Activated B cell treated with CpG ODN at 0.5 μM for 24 hours (primary cell): Measurements from ENCODE around the gene PRELP. TPM values are rescaled to one million over a fixed set of nuclear protein-coding genes. Genes with fewer than 3 reads are reported as not detected.
"Not testable (repeated sequence)": the region's sequence is repeated elsewhere in the genome, so short reads cannot be mapped to it uniquely, and the experiment has no call there.

Experiments used
- ATAC-seq: fragments of 200-7000 bp; cut with Tn5 transposase; one replicate; pipeline ENCODE4 v1.10.0; 2021; ENCODE audit warnings: low read depth, mild to moderate bottlenecking, moderate library complexity
- CTCF ChIA-PET: fragments of 350-600 bp; sonication (Branson Sonifier 250); formaldehyde crosslinking; loops from one replicate; lab custom pipeline; 2021; ENCODE audit warnings: antibody characterized with exemption; lab: Charles Lee
- POLR2A ChIA-PET: fragments of 350-600 bp; sonication (Branson Sonifier 250); formaldehyde crosslinking; loops from one replicate; lab custom pipeline; 2021; ENCODE audit warnings: antibody characterized with exemption; lab: Charles Lee
- DNase-seq: peaks from one replicate; pipeline ENCODE4 v3.0.0; 2022
- H3K27ac Mint-ChIP-seq: one replicate; pipeline ENCODE4 v1.8.0; 2020; ENCODE audit warnings: mixed read lengths
- H3K27me3 Mint-ChIP-seq: one replicate; pipeline ENCODE4 v1.8.0; 2021; ENCODE audit warnings: mixed read lengths
- H3K36me3 Mint-ChIP-seq: one replicate; pipeline ENCODE4 v1.8.0; 2021; ENCODE audit warnings: low read depth, mixed read lengths
- H3K4me1 Mint-ChIP-seq: one replicate; pipeline ENCODE4 v1.8.0; 2021; ENCODE audit warnings: mixed read lengths
- H3K4me3 Mint-ChIP-seq: one replicate; pipeline ENCODE4 v1.8.0; 2020; ENCODE audit warnings: mild to moderate bottlenecking, mixed read lengths
- H3K9me3 Mint-ChIP-seq: one replicate; pipeline ENCODE4 v1.8.0; 2020; ENCODE audit warnings: mixed read lengths
- CTCF ChIP-seq: fragments of 200-600 bp; IDR thresholded peaks from one replicate; pipeline ENCODE4 v1.8.0; 2022; ENCODE audit warnings: antibody characterized with exemption, mild to moderate bottlenecking
- intact Hi-C: fragments of 100-400 bp; cut with micrococcal nuclease; formaldehyde crosslinking; loops from one replicate; pipeline ENCODE4 v1.15.1; 2024
- total RNA-seq: library from RNA; stranded (reverse); gene quantifications from 2 replicates; pipeline ENCODE4 v1.2.3, GENCODE V29; 2022

The PRELP gene
- total RNA-seq, 1 donor from 2014 or later: not detected

GRCh38 chr1:203516906-203517305, 41.3 kb downstream of the PRELP start:
- ChIA-PET CTCF (no interaction called here), POLR2A (no interaction called here)
- no peak for TF ChIP-seq CTCF
- Mint-ChIP-seq H3K4me1 (peaks cover 10% of the 10 kb centered on the region), H3K36me3 (no peaks in the 10 kb centered on the region), H3K9me3 (no peaks in the 10 kb centered on the region), H3K27me3 (peaks cover 6% of the 10 kb centered on the region), H3K4me3 (no peak overlapping the region), H3K27ac (no peak overlapping the region)
- ATAC-seq: no peak
- DNase-seq: no peak
- intact Hi-C loops: no loop called here

DNA sequence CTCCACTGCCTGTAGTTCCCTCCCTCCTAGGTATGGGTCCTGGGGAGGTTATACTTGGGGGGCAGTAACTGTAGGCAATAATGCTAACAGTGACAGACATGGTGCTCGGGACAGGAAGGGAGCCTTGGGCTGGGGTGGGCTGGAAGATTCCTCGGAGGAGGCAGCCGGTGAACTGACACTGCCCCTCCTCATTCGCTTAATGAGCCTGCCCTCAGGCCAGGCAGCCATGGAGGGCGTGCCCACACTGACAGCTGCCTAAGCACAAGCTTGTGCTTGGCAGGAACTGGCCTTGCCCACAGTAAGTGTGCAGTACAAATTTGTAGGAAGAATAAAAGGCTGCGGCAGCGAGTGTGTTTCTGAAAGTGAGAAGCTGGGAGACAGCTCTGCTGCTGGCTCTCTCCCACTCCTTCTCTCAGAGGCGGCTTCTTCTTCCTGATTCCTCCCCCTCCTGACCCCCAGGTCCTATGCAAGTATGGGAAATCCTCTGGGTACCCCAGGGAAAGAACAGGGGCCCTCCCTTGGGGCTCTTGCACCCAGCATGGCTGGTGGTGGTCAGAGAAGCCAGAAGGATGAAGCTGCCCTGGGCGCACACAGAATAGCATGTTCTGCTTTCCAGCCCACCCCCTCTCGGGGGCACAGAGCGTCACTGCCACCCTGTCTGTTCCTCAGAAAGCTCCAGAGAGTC, 42.0 kb downstream of the PRELP start:
- TF ChIP-seq CTCF: no peak
- POLR2A ChIA-PET: interaction anchor here (0.6 kb wide), 1 partner anchor 434 kb away, joined by 6 read pairs; no protein-coding TSS in a partner anchor
- no peak overlapping the region for H3K27ac Mint-ChIP-seq
- H3K4me1 Mint-ChIP-seq: peaks cover 10% of the 10 kb centered on the region
- H3K9me3 Mint-ChIP-seq: no peaks in the 10 kb centered on the region
- DNase-seq: no peak
- H3K36me3 Mint-ChIP-seq: no peaks in the 10 kb centered on the region
- intact Hi-C loops: no loop called here
- no peak for ATAC-seq
- no peak overlapping the region for H3K4me3 Mint-ChIP-seq
- CTCF ChIA-PET: no interaction called here
- peaks cover 6% of the 10 kb centered on the region for H3K27me3 Mint-ChIP-seq

DNA sequence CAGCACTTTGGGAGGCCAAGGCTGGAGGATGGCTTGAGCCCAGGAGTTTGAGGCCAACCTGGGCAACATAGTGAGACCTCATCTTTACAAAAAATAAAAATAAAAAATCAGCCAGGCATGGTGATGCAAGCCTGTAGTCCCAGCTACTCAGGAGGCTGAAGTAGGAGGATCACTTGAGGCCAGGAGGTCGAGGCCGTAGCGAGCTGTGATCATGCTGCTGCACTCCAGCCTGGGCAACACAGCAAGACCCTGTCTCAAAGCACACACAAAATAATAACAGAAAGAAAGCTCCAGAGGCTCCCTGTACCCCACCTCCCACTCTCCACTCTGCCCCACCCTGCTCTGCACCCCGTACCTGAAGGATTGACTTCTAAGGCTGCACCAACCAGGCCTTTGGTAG, 42.5 kb downstream of the PRELP start:
- H3K27me3 Mint-ChIP-seq, H3K4me3 Mint-ChIP-seq, H3K4me1 Mint-ChIP-seq, DNase-seq, H3K36me3 Mint-ChIP-seq, CTCF ChIA-PET, H3K9me3 Mint-ChIP-seq, ATAC-seq, H3K27ac Mint-ChIP-seq, intact Hi-C loops: not testable (repeated sequence)
- POLR2A ChIA-PET: interaction anchor here (0.6 kb wide), 1 partner anchor 435 kb away, joined by 6 read pairs; no protein-coding TSS in a partner anchor

DNA sequence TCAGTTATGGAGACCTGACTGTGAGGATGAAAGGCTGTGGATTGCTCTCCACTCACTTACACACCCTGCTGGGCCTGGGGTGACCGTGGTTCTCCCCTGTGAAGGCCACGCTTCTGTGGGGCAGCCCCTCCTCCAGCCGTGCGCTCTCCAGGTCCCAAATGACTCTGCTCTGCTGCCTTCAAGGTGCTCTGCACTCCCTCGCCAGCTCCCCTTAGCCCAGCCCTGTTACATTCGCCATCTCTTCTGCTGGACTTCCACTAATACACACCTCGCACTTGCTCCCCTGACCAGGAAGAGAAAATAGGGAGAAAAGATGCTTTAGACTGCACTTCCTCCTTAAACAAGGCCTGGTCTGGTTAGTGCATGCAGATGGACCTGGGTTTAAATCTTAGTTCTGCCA, 42.9 kb downstream of the PRELP start:
- POLR2A ChIA-PET: interaction anchor here (0.6 kb wide), 1 partner anchor 435 kb away, joined by 6 read pairs; no protein-coding TSS in a partner anchor
- H3K36me3 Mint-ChIP-seq: no peaks in the 10 kb centered on the region
- peaks cover 6% of the 10 kb centered on the region for H3K27me3 Mint-ChIP-seq
- CTCF ChIA-PET: no interaction called here
- no peak for DNase-seq
- ATAC-seq: no peak
- H3K9me3 Mint-ChIP-seq: no peaks in the 10 kb centered on the region
- TF ChIP-seq CTCF: no peak
- no peak overlapping the region for H3K4me3 Mint-ChIP-seq
- H3K4me1 Mint-ChIP-seq: peaks cover 1% of the 10 kb centered on the region
- no peak overlapping the region for H3K27ac Mint-ChIP-seq
- intact Hi-C loops: no loop called here

- Mint-ChIP-seq H3K4me1 (no peaks in the 10 kb centered on the region), H3K27ac (no peak overlapping the region), H3K4me3 (no peak overlapping the region), H3K27me3 (peaks cover 3% of the 10 kb centered on the region), H3K36me3 (no peaks in the 10 kb centered on the region), H3K9me3 (no peaks in the 10 kb centered on the region)
- intact Hi-C loops: no loop called here
- no peak for ATAC-seq
- no peak for TF ChIP-seq CTCF
- POLR2A ChIA-PET: no interaction called here
- DNase-seq: no peak
- CTCF ChIA-PET: no interaction called here
Measured at GRCh38 chr1:203519053-203519840, 43.6 kb downstream of the PRELP start.
